ENCODE data around the gene NUCB1. TPM values are rescaled to one million over a fixed set of nuclear protein-coding genes. Genes with fewer than 3 reads are reported as not detected.

NUCB1 gene
- total and polyA plus RNA-seq, 9 of the 15 experiments (the other 6 are each of a cell fraction or from before 2014, with no cell fraction given), result 3.1 to 153 (median 71.7) TPM

GRCh38 chr19:48965040-48965805 lies 65.1 kb downstream of the NUCB1 start, which contains the start of gene FTL (continued):
- peak; percentile 37; the same call in 1 of the 2 replicates for TF ChIP-seq TFE3 (CRISPR knock-in tag; IDR thresholded peaks at IDR 0.05)
- TF ChIP-seq, protein P1, sequence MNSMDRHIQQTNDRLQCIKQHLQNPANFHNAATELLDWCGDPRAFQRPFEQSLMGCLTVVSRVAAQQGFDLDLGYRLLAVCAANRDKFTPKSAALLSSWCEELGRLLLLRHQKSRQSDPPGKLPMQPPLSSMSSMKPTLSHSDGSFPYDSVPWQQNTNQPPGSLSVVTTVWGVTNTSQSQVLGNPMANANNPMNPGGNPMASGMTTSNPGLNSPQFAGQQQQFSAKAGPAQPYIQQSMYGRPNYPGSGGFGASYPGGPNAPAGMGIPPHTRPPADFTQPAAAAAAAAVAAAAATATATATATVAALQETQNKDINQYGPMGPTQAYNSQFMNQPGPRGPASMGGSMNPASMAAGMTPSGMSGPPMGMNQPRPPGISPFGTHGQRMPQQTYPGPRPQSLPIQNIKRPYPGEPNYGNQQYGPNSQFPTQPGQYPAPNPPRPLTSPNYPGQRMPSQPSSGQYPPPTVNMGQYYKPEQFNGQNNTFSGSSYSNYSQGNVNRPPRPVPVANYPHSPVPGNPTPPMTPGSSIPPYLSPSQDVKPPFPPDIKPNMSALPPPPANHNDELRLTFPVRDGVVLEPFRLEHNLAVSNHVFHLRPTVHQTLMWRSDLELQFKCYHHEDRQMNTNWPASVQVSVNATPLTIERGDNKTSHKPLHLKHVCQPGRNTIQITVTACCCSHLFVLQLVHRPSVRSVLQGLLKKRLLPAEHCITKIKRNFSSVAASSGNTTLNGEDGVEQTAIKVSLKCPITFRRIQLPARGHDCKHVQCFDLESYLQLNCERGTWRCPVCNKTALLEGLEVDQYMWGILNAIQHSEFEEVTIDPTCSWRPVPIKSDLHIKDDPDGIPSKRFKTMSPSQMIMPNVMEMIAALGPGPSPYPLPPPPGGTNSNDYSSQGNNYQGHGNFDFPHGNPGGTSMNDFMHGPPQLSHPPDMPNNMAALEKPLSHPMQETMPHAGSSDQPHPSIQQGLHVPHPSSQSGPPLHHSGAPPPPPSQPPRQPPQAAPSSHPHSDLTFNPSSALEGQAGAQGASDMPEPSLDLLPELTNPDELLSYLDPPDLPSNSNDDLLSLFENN (IDR thresholded peaks at IDR 0.05; ENCODE audit: low read depth in 2 of 2, low read length in 2 of 2), result peak in 1 of 2 experiments; percentile 92; a peak in 2 of 4 replicates
- no peak for TF ChIP-seq NFXL1 (CRISPR knock-in tag; IDR thresholded peaks at IDR 0.05)
- peak in 2 of 3 experiments; percentile 56 to 63 for TF ChIP-seq YY1 (IDR thresholded peaks at IDR 0.05; ENCODE audit: borderline replicate concordance in 1 of 3, control insufficient read depth in 1 of 3, extremely low read depth in 1 of 3, insufficient read depth in 3 of 3, insufficient read length in 1 of 3, insufficient replicate concordance in 2 of 3, low read depth in 1 of 3, low read length in 2 of 3)
- no peak for TF ChIP-seq RUNX1 (IDR thresholded peaks at IDR 0.05; ENCODE audit: low read depth)
- no peak for TF ChIP-seq ZNF398 (CRISPR knock-in tag; IDR thresholded peaks at IDR 0.05)
- TF ChIP-seq MYBL2 (IDR thresholded peaks at IDR 0.05; ENCODE audit: low read depth), result no peak
- TF ChIP-seq MYBL2 (CRISPR knock-in tag; IDR thresholded peaks at IDR 0.05; ENCODE audit: borderline replicate concordance), result no peak
- TF ChIP-seq ZNF12 (CRISPR knock-in tag; IDR thresholded peaks at IDR 0.05), result peak; percentile 79
- TF ChIP-seq RBM25 (IDR thresholded peaks at IDR 0.05; ENCODE audit: low read depth, low read length, severe bottlenecking), result peak; percentile 87
- TF ChIP-seq SP2 (IDR thresholded peaks at IDR 0.05; ENCODE audit: extremely low read depth, low read depth, low read length, poor library complexity, severe bottlenecking), result peak; percentile 63
- TF ChIP-seq TCF3 (CRISPR knock-in tag; IDR thresholded peaks at IDR 0.05), result peak; percentile 55
- peak; percentile 96 for TF ChIP-seq SP1 (CRISPR knock-in tag; IDR thresholded peaks at IDR 0.05)
- peak; percentile 46; the same call in 1 of the 2 replicates for TF ChIP-seq CTBP1 (IDR thresholded peaks at IDR 0.05; ENCODE audit: borderline replicate concordance)
- TF ChIP-seq HNRNPUL1 (IDR thresholded peaks at IDR 0.05; ENCODE audit: low read length), result peak; percentile 77; the same call in 1 of the 2 replicates
- TF ChIP-seq MTA3 (IDR thresholded peaks at IDR 0.05; ENCODE audit: borderline replicate concordance), result peak; percentile 100
- TF ChIP-seq ELF4 (CRISPR knock-in tag; IDR thresholded peaks at IDR 0.05), result 0 out of 2 replicates have a peak, but pooled peaks have one; percentile 51
- peak; percentile 39 for TF ChIP-seq PHF20 (IDR thresholded peaks at IDR 0.05; ENCODE audit: partially characterized antibody)
